Measurements from ENCODE around the gene RASSF5.

- TF ChIP-seq, protein P1, sequence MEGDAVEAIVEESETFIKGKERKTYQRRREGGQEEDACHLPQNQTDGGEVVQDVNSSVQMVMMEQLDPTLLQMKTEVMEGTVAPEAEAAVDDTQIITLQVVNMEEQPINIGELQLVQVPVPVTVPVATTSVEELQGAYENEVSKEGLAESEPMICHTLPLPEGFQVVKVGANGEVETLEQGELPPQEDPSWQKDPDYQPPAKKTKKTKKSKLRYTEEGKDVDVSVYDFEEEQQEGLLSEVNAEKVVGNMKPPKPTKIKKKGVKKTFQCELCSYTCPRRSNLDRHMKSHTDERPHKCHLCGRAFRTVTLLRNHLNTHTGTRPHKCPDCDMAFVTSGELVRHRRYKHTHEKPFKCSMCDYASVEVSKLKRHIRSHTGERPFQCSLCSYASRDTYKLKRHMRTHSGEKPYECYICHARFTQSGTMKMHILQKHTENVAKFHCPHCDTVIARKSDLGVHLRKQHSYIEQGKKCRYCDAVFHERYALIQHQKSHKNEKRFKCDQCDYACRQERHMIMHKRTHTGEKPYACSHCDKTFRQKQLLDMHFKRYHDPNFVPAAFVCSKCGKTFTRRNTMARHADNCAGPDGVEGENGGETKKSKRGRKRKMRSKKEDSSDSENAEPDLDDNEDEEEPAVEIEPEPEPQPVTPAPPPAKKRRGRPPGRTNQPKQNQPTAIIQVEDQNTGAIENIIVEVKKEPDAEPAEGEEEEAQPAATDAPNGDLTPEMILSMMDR (IDR thresholded peaks at IDR 0.05), result no peak
- peak in 1 of 2 donors; percentile 15 for TF ChIP-seq POLR2AphosphoS5 (IDR thresholded peaks at IDR 0.05)
These were observed 1.6 kb downstream of the RASSF5 start for GRCh38 chr1:206508956-206509355.
